HG03159 (cell line): Measurements from ENCODE around the gene CLMP.
A peak's percentile ranks its signal among the peaks of the same experiment; 100 is the strongest.

Experiments
- ATAC-seq: cut with Tn5 transposase; IDR thresholded peaks from one replicate; pipeline ENCODE4 v1.9.1; 2021; ENCODE audit warnings: mild to moderate bottlenecking, moderate library complexity; ENCODE audit not compliant: unreplicated experiment

The CLMP gene

GRCh38 chr11:123030517-123030916, 164.5 kb downstream of the CLMP start:
- ATAC-seq = no peak

DNA sequence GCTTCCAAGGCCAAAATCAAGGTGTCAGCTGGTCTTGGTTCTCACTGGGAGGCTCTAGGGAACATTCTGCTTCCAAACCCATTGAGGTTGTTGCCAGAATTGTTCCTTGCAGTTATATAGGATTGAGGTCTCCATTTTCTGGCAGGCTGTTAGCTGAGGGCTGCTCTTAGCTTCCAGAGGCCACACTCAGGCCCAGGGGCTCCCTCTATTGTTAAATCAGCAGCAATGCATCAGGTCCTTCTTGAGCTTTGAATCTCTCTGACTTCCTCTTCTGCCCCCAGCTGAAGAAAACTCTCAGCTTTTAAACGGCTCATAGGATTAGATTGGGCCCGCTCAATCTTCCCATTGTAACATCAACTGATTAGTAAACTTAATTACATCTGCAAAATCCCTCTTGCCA, 174.1 kb downstream of the CLMP start:
- peak; percentile 83 for ATAC-seq
